Loucy (cell line): Measurements from ENCODE around the gene NHERF1.

ENCODE experiments used
- EZH2phosphoT487 ChIP-seq: fragments of 200-600 bp; IDR thresholded peaks from 2 replicates; pipeline ENCODE4 v1.6.1; 2018; ENCODE audit warnings: antibody characterized with exemption, mild to moderate bottlenecking, moderate library complexity, borderline replicate concordance
- TF ChIP-seq, protein P1 (sequence below): fragments of 200-600 bp; sonication (generic); conservative IDR thresholded peaks from 2 replicates; pipeline ENCODE4 v1.5.1; 2014; ENCODE audit warnings: mild to moderate bottlenecking, antibody characterized with exemption, low read length

DNA sequence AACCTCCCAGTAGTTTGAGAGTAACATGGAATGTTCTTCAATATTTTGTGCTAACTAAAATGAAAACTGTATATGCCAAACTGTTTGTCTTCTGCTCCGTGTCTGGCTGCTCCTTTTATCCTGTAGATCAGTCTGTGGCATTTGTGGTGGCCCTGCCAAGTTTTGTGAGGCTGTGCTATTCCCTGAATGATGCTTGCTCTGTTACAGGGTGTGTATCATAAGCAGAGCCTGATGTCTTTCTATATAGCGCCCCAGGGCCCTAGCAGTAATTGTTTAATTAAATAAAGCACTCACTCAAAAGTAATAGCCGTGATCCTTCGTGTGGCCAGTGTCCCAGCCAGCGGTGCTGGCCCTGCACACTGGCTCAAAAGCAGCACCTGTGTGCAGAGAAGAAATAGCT lies 55.5 kb downstream of the NHERF1 start:
- TF ChIP-seq, protein P1, sequence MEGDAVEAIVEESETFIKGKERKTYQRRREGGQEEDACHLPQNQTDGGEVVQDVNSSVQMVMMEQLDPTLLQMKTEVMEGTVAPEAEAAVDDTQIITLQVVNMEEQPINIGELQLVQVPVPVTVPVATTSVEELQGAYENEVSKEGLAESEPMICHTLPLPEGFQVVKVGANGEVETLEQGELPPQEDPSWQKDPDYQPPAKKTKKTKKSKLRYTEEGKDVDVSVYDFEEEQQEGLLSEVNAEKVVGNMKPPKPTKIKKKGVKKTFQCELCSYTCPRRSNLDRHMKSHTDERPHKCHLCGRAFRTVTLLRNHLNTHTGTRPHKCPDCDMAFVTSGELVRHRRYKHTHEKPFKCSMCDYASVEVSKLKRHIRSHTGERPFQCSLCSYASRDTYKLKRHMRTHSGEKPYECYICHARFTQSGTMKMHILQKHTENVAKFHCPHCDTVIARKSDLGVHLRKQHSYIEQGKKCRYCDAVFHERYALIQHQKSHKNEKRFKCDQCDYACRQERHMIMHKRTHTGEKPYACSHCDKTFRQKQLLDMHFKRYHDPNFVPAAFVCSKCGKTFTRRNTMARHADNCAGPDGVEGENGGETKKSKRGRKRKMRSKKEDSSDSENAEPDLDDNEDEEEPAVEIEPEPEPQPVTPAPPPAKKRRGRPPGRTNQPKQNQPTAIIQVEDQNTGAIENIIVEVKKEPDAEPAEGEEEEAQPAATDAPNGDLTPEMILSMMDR: no peak
- TF ChIP-seq EZH2phosphoT487: no peak
